ENCODE measurements around the gene RBCK1.

The RBCK1 gene

DNA sequence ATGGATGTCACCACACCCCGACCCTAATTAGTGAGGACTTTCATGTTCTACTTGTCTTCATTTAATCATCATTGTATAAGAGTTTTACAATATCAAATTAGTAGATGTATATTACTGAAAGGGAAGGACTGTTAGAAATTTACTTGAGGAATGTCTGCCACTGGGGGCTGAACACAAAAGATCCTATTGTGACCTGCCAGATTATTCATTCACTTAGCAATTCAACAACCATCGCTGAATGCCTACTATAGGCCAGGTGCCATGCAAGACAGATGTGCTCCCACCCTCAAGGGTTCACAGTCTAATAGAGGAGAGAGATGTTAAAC is 8.0 kb upstream of the RBCK1 start:
- H3K4me3 ChIP-seq (ENCODE audit: low read depth in 1 of 2, low read length in 2 of 2): no peak overlapping the region
- no peaks in the 10 kb centered on the region for H3K27me3 ChIP-seq (ENCODE audit: control insufficient read depth in 1 of 2, insufficient read depth in 2 of 2, low read length in 2 of 2)
- H3K9me3 ChIP-seq (ENCODE audit: control insufficient read depth in 1 of 2, low read length in 2 of 2): peaks cover 0 to 2% of the 10 kb centered on the region in 2 donors
- peaks cover 0 to 13% of the 10 kb centered on the region in 2 donors for H3K36me3 ChIP-seq (ENCODE audit: control insufficient read depth in 1 of 2, insufficient read depth in 2 of 2, low read length in 2 of 2)
- H3K4me1 ChIP-seq (ENCODE audit: control insufficient read depth in 1 of 2, insufficient read depth in 2 of 2, low read length in 2 of 2): peaks cover 0 to 2% of the 10 kb centered on the region in 2 donors
- no peak overlapping the region for H3K9ac ChIP-seq (ENCODE audit: low read depth in 1 of 2, low read length in 2 of 2)
- H3K27ac ChIP-seq (ENCODE audit: low read depth, low read length): no peak overlapping the region

GRCh38 chr20:400454-401275 is 7.4 kb upstream of the RBCK1 start:
- H3K9ac ChIP-seq (ENCODE audit: low read depth in 1 of 2, low read length in 2 of 2): no peak overlapping the region
- no peaks in the 10 kb centered on the region for H3K27me3 ChIP-seq (ENCODE audit: control insufficient read depth in 1 of 2, insufficient read depth in 2 of 2, low read length in 2 of 2)
- H3K4me3 ChIP-seq (ENCODE audit: low read depth in 1 of 2, low read length in 2 of 2): no peak overlapping the region
- H3K9me3 ChIP-seq (ENCODE audit: control insufficient read depth in 1 of 2, low read length in 2 of 2): peaks cover 0 to 2% of the 10 kb centered on the region in 2 donors
- peaks cover 0 to 2% of the 10 kb centered on the region in 2 donors for H3K4me1 ChIP-seq (ENCODE audit: control insufficient read depth in 1 of 2, insufficient read depth in 2 of 2, low read length in 2 of 2)
- H3K36me3 ChIP-seq (ENCODE audit: control insufficient read depth in 1 of 2, insufficient read depth in 2 of 2, low read length in 2 of 2): peaks cover 0 to 13% of the 10 kb centered on the region in 2 donors
- no peak overlapping the region for H3K27ac ChIP-seq (ENCODE audit: low read depth, low read length)

DNA sequence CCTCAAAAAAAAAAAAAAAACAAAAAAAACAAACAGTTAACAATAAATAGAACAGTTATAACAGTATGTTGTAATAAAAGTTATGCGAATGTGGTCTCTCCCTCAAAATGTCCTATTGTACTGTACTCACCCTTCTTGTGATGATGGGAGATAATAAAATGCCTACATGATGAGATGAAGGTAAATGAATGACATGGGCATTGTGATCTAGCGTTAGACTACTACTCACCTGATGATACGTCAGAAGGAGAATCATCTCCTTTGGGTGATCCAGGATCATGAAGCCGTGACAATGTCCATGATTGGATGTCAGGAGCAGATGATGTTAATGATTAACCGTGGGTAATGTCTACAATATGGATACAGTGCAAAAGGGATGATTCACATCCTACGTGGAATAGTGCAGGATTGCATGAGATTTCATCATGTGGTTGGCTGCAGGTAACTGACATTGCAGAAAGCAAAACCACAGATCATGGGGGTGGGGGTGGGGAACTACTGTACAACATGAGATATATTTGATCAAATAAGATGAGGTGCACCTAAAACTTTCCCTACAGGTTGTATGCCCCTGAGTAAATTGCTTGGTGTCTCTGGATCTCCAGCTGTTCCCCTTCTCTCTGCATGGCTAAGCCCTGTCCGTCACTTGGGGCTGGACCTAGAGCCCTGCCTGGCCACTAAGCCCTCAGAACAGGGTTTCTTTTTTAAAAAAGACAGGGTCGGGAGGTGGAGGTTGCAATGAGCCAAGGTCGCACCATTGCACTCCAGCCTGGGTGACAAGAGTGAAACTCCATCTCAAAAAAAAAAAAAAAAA is 6.2 kb upstream of the RBCK1 start:
- no peak overlapping the region for H3K27ac ChIP-seq (ENCODE audit: low read depth, low read length)
- no peaks in the 10 kb centered on the region for H3K27me3 ChIP-seq (ENCODE audit: control insufficient read depth in 1 of 2, insufficient read depth in 2 of 2, low read length in 2 of 2)
- no peak overlapping the region for H3K9ac ChIP-seq (ENCODE audit: low read depth in 1 of 2, low read length in 2 of 2)
- H3K36me3 ChIP-seq (ENCODE audit: control insufficient read depth in 1 of 2, insufficient read depth in 2 of 2, low read length in 2 of 2): peaks cover 0 to 4% of the 10 kb centered on the region in 2 donors
- H3K4me3 ChIP-seq (ENCODE audit: low read depth in 1 of 2, low read length in 2 of 2): no peak overlapping the region
- H3K4me1 ChIP-seq (ENCODE audit: control insufficient read depth in 1 of 2, insufficient read depth in 2 of 2, low read length in 2 of 2): peaks cover 1 to 4% of the 10 kb centered on the region in 2 donors
- H3K9me3 ChIP-seq (ENCODE audit: control insufficient read depth in 1 of 2, low read length in 2 of 2): peaks cover 0 to 2% of the 10 kb centered on the region in 2 donors

- H3K27me3 ChIP-seq (ENCODE audit: control insufficient read depth in 1 of 2, insufficient read depth in 2 of 2, low read length in 2 of 2): no peaks in the 10 kb centered on the region
- H3K4me1 ChIP-seq (ENCODE audit: control insufficient read depth in 1 of 2, insufficient read depth in 2 of 2, low read length in 2 of 2): peaks cover 6 to 10% of the 10 kb centered on the region in 2 donors
- no peak overlapping the region for H3K27ac ChIP-seq (ENCODE audit: low read depth, low read length)
- peaks cover 0 to 2% of the 10 kb centered on the region in 2 donors for H3K9me3 ChIP-seq (ENCODE audit: control insufficient read depth in 1 of 2, low read length in 2 of 2)
- H3K4me3 ChIP-seq (ENCODE audit: low read depth in 1 of 2, low read length in 2 of 2): no peak overlapping the region
- H3K9ac ChIP-seq (ENCODE audit: low read depth in 1 of 2, low read length in 2 of 2): no peak overlapping the region
- no peaks in the 10 kb centered on the region for H3K36me3 ChIP-seq (ENCODE audit: control insufficient read depth in 1 of 2, insufficient read depth in 2 of 2, low read length in 2 of 2)
Measured at GRCh38 chr20:402496-402885, 5.6 kb upstream of the RBCK1 start.

DNA sequence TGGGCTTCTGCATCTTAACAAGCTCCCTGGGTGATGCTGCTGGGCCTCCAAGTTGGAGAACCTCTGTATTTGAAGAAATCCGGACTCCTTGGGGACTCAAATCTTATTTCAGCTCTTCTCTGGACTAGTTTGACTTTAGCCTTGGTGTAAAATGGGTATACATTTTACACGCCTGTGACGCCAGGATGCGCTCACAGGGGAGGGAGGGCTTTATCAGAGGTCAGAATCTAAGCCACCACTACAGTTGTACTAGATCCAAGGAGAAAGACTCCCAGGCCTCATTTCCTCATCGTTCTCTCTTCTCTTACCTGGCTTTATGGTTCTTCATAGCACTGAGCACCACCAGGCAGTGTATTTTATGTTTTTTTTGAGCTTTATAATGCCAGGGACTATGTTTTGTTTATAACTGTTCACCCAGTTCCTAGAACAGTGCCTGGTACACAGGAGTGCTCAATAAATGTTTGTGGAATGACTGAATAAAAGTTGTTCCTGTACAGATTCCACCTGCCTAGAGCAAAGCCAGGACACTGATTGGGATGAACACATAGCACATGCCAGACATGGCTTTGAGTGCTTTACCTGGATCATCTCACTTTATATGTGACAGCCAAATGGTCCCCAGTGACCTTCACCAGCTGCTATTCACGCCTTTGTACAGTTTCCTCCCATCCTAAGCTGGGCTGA is 5.1 kb upstream of the RBCK1 start:
- Histone ChIP-seq H3K4me3 (ENCODE audit: low read depth in 1 of 2, low read length in 2 of 2) (no peak overlapping the region), H3K9ac (ENCODE audit: low read depth in 1 of 2, low read length in 2 of 2) (no peak overlapping the region), H3K27me3 (ENCODE audit: control insufficient read depth in 1 of 2, insufficient read depth in 2 of 2, low read length in 2 of 2) (no peaks in the 10 kb centered on the region), H3K27ac (ENCODE audit: low read depth, low read length) (no peak overlapping the region), H3K4me1 (ENCODE audit: control insufficient read depth in 1 of 2, insufficient read depth in 2 of 2, low read length in 2 of 2) (peaks cover 6 to 11% of the 10 kb centered on the region in 2 donors), H3K9me3 (ENCODE audit: control insufficient read depth in 1 of 2, low read length in 2 of 2) (peaks cover 0 to 2% of the 10 kb centered on the region in 2 donors), H3K36me3 (ENCODE audit: control insufficient read depth in 1 of 2, insufficient read depth in 2 of 2, low read length in 2 of 2) (no peaks in the 10 kb centered on the region)

- Histone ChIP-seq H3K9me3 (ENCODE audit: control insufficient read depth in 1 of 2, low read length in 2 of 2) (peaks cover 0 to 2% of the 10 kb centered on the region in 2 donors), H3K27me3 (ENCODE audit: control insufficient read depth in 1 of 2, insufficient read depth in 2 of 2, low read length in 2 of 2) (no peaks in the 10 kb centered on the region)
Measured at GRCh38 chr20:403582-403957, 4.5 kb upstream of the RBCK1 start.

DNA sequence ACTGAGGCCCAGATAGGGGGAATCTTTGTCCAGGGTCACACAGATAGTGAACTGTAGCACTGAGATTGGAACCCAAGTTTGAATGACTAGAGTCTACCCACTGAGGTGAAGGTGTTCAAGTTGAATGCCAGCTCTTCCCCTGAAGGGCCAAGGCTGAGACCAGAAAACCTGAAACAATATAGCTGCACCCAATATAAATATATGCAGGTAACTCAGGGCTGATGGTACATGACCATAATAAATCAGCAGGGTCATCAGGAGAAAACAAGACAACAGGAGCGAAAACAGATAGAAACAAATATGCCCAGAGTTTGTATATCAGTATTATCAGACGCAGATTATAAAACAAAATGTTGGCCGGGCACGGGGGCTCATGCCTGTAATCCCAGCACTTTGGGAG is 4.0 kb upstream of the RBCK1 start:
- Histone ChIP-seq H3K4me3 (ENCODE audit: low read depth in 1 of 2, low read length in 2 of 2) (no peak overlapping the region), H3K9ac (ENCODE audit: low read depth in 1 of 2, low read length in 2 of 2) (no peak overlapping the region), H3K36me3 (ENCODE audit: control insufficient read depth in 1 of 2, insufficient read depth in 2 of 2, low read length in 2 of 2) (no peaks in the 10 kb centered on the region), H3K27ac (ENCODE audit: low read depth, low read length) (no peak overlapping the region), H3K9me3 (ENCODE audit: control insufficient read depth in 1 of 2, low read length in 2 of 2) (peaks cover 0 to 2% of the 10 kb centered on the region in 2 donors), H3K27me3 (ENCODE audit: control insufficient read depth in 1 of 2, insufficient read depth in 2 of 2, low read length in 2 of 2) (no peaks in the 10 kb centered on the region), H3K4me1 (ENCODE audit: control insufficient read depth in 1 of 2, insufficient read depth in 2 of 2, low read length in 2 of 2) (peaks cover 10 to 16% of the 10 kb centered on the region in 2 donors)

More at GRCh38 chr20:403582-403957, 4.5 kb upstream of the RBCK1 start:
- H3K36me3 ChIP-seq (ENCODE audit: control insufficient read depth in 1 of 2, insufficient read depth in 2 of 2, low read length in 2 of 2): no peaks in the 10 kb centered on the region
- H3K27ac ChIP-seq (ENCODE audit: low read depth, low read length): no peak overlapping the region
- H3K9ac ChIP-seq (ENCODE audit: low read depth in 1 of 2, low read length in 2 of 2): no peak overlapping the region
- peaks cover 6 to 11% of the 10 kb centered on the region in 2 donors for H3K4me1 ChIP-seq (ENCODE audit: control insufficient read depth in 1 of 2, insufficient read depth in 2 of 2, low read length in 2 of 2)
- no peak overlapping the region for H3K4me3 ChIP-seq (ENCODE audit: low read depth in 1 of 2, low read length in 2 of 2)

DNA sequence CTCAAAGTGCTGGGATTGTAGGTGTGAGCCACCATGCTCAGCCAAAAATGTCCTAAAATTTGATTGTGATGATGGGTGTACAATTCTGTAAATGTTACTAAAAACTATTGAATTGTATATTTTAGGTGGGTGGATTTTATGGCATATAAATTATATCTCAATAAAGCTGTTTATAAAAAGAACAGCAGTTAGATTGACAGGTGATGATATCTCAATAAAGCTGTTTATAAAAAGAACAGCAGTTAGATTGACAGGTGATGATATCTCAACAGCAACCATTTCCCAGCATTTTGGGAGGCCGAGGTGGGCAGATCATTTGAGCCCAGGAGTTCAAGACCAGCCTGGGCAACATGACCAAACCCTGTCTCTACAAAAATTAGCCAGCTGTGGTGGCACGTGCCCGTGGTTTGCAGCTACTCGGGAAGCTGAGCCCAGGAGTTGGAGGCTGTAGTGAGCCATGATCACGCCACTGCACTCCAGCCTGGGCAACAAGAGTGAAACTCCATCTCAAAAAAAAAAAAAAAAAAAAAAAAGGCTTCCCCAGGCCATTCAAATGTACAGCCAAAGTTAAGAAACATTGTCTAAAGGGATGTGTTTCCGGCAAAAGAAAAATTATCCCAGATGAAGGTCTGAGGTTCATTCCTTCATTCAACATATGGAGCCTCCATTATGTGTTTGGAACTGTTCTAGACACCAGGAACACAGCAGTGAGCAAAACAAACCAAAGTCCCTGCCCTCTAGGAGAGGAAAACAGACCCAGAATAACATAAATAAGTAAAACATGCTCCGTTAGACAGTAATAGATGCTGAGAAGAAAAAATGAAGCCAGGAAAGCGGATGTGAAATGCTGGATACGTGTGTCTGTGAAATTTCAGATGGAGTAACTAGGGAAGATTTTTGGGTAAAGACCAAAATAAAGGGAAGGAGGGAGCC is 1.6 kb upstream of the RBCK1 start:
- Histone ChIP-seq H3K9me3 (ENCODE audit: control insufficient read depth in 1 of 2, low read length in 2 of 2) (peaks cover 0 to 2% of the 10 kb centered on the region in 2 donors), H3K9ac (ENCODE audit: low read depth in 1 of 2, low read length in 2 of 2) (no peak overlapping the region), H3K27ac (ENCODE audit: low read depth, low read length) (no peak overlapping the region), H3K4me1 (ENCODE audit: control insufficient read depth in 1 of 2, insufficient read depth in 2 of 2, low read length in 2 of 2) (peaks cover 20 to 30% of the 10 kb centered on the region in 2 donors), H3K27me3 (ENCODE audit: control insufficient read depth in 1 of 2, insufficient read depth in 2 of 2, low read length in 2 of 2) (no peaks in the 10 kb centered on the region), H3K36me3 (ENCODE audit: control insufficient read depth in 1 of 2, insufficient read depth in 2 of 2, low read length in 2 of 2) (peaks cover 0 to 13% of the 10 kb centered on the region in 2 donors), H3K4me3 (ENCODE audit: low read depth in 1 of 2, low read length in 2 of 2) (peak overlapping the region in 1 of 2 donors; percentile 73)

DNA sequence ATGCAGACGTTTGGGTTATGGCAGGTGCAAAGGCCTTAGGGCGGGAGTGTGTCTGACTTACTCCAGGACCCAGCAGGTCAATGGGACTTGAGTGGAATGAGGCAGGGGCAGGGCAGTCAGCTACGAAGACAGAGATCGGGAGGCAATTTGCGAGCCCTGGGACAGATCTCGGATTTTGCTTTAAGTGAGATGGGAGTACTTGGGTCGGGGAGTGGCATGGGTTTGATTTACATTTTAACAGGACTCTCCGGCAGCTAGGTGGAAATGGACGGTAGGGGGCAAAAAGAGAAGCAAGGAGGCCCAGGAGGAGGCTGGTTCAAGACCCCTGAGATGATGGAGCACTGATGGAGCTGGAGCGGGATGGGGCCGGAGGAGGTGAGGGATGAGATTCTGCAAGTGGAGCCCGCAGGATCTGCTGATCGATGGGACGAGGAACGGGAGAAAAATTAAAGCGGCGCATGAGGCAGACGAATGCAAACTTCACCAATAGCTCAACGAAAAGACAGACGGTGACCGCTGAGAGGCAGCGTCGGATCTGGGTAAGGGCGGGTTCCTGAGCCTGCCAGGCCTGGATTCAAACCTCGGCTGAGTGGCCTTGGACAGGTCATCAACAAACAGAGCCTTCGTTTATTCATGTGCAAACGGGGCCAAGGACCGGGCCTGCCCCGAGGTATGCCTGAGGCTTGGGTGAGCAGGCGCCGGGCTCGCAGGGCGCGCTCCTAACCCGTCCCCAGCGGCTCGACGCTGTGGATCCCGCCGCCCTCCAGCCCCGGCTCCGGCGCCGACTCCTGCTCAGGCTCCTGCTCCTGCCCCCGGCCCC is 756 bp upstream of the RBCK1 start:
- Histone ChIP-seq H3K9ac (ENCODE audit: low read depth in 1 of 2, low read length in 2 of 2) (peak overlapping the region; percentile 40 to 46), H3K27me3 (ENCODE audit: control insufficient read depth in 1 of 2, insufficient read depth in 2 of 2, low read length in 2 of 2) (no peaks in the 10 kb centered on the region), H3K4me1 (ENCODE audit: control insufficient read depth in 1 of 2, insufficient read depth in 2 of 2, low read length in 2 of 2) (peaks cover 20 to 27% of the 10 kb centered on the region in 2 donors), H3K4me3 (ENCODE audit: low read depth in 1 of 2, low read length in 2 of 2) (peak overlapping the region; percentile 73 to 81), H3K9me3 (ENCODE audit: control insufficient read depth in 1 of 2, low read length in 2 of 2) (peaks cover 0 to 2% of the 10 kb centered on the region in 2 donors), H3K36me3 (ENCODE audit: control insufficient read depth in 1 of 2, insufficient read depth in 2 of 2, low read length in 2 of 2) (peaks cover 0 to 21% of the 10 kb centered on the region in 2 donors), H3K27ac (ENCODE audit: low read depth, low read length) (no peak overlapping the region)

All from duodenal mucosa (tissue), 2 donors.